OCI-LY7 (cell line): ENCODE results near the gene GPANK1.

Experiments
- EZH2phosphoT487 ChIP-seq: fragments of 200-600 bp; sonication (generic); IDR thresholded peaks from 2 replicates; pipeline ENCODE4 v1.6.1; 2018; ENCODE audit warnings: low read depth, borderline replicate concordance, mild to moderate bottlenecking, mixed run types, antibody characterized with exemption, low read length, moderate library complexity, mixed read lengths
- TF ChIP-seq, protein P1 (sequence below): fragments of 200-600 bp; sonication (generic); conservative IDR thresholded peaks from 2 replicates; pipeline ENCODE4 v1.5.1; 2014; ENCODE audit warnings: mild to moderate bottlenecking, antibody characterized with exemption, low read length, moderate library complexity, mixed read lengths

GRCh38 chr6:31662124-31662723, 2.6 kb downstream of the GPANK1 start:
- TF ChIP-seq, protein P1, sequence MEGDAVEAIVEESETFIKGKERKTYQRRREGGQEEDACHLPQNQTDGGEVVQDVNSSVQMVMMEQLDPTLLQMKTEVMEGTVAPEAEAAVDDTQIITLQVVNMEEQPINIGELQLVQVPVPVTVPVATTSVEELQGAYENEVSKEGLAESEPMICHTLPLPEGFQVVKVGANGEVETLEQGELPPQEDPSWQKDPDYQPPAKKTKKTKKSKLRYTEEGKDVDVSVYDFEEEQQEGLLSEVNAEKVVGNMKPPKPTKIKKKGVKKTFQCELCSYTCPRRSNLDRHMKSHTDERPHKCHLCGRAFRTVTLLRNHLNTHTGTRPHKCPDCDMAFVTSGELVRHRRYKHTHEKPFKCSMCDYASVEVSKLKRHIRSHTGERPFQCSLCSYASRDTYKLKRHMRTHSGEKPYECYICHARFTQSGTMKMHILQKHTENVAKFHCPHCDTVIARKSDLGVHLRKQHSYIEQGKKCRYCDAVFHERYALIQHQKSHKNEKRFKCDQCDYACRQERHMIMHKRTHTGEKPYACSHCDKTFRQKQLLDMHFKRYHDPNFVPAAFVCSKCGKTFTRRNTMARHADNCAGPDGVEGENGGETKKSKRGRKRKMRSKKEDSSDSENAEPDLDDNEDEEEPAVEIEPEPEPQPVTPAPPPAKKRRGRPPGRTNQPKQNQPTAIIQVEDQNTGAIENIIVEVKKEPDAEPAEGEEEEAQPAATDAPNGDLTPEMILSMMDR, result no peak
- TF ChIP-seq EZH2phosphoT487, result no peak
